Measurements from ENCODE around the gene TBC1D5.

The TBC1D5 gene

GRCh38 chr3:17469954-17470353 is 272.5 kb downstream of the TBC1D5 start:
- no peak for DNase-seq (ENCODE audit: low read depth)
- no peak for TF ChIP-seq CTCF (IDR thresholded peaks at IDR 0.05; ENCODE audit: insufficient read depth, low read depth, low read length, missing control alignments)
- no peak overlapping the region for H3K4me3 ChIP-seq (ENCODE audit: low read depth, low read length)

GRCh38 chr3:17469520-17469919 is 272.9 kb downstream of the TBC1D5 start:
- DNase-seq (ENCODE audit: low read depth): no peak
- TF ChIP-seq CTCF (IDR thresholded peaks at IDR 0.05; ENCODE audit: insufficient read depth, low read depth, low read length, missing control alignments): no peak
- H3K4me3 ChIP-seq (ENCODE audit: low read depth, low read length): no peak overlapping the region

- no peak for DNase-seq (ENCODE audit: low read depth)
- TF ChIP-seq CTCF (IDR thresholded peaks at IDR 0.05; ENCODE audit: insufficient read depth, low read depth, low read length, missing control alignments): no peak
- H3K4me3 ChIP-seq (ENCODE audit: low read depth, low read length): no peak overlapping the region
Observed at GRCh38 chr3:17466028-17466427, 276.4 kb downstream of the TBC1D5 start.

GRCh38 chr3:17459470-17459993 is 282.9 kb downstream of the TBC1D5 start:
- no peak for TF ChIP-seq CTCF (IDR thresholded peaks at IDR 0.05; ENCODE audit: insufficient read depth, low read depth, low read length, missing control alignments)
- no peak overlapping the region for H3K4me3 ChIP-seq (ENCODE audit: low read depth, low read length)
- no peak for DNase-seq (ENCODE audit: low read depth)

GRCh38 chr3:17456650-17457049 is 285.8 kb downstream of the TBC1D5 start:
- no peak overlapping the region for H3K4me3 ChIP-seq (ENCODE audit: low read depth, low read length)
- no peak for TF ChIP-seq CTCF (IDR thresholded peaks at IDR 0.05; ENCODE audit: insufficient read depth, low read depth, low read length, missing control alignments)
- no peak for DNase-seq (ENCODE audit: low read depth)

- DNase-seq (ENCODE audit: low read depth): no peak
- H3K4me3 ChIP-seq (ENCODE audit: low read depth, low read length): no peak overlapping the region
- TF ChIP-seq CTCF (IDR thresholded peaks at IDR 0.05; ENCODE audit: insufficient read depth, low read depth, low read length, missing control alignments): no peak
Observed at GRCh38 chr3:17456046-17456445, 286.4 kb downstream of the TBC1D5 start.

- no peak for DNase-seq (ENCODE audit: low read depth)
- TF ChIP-seq CTCF (IDR thresholded peaks at IDR 0.05; ENCODE audit: insufficient read depth, low read depth, low read length, missing control alignments): no peak
- H3K4me3 ChIP-seq (ENCODE audit: low read depth, low read length): no peak overlapping the region
Observed at GRCh38 chr3:17444865-17445264, 297.6 kb downstream of the TBC1D5 start.

Measured in GM12865 (cell line).